Colonic mucosa (tissue), 4 donors: ENCODE measurements around the gene TBC1D21. TPM values are rescaled to one million over a fixed set of nuclear protein-coding genes. Genes with fewer than 3 reads are reported as not detected.

Experiments
- DNase-seq: peaks from one replicate; pipeline ENCODE4 v3.0.0-alpha.2; 2020
- H3K27ac ChIP-seq: fragments of 200-600 bp; one replicate; pipeline ENCODE4 v1.8.0; 2021
- H3K27me3 ChIP-seq: fragments of 200-600 bp; one replicate; pipeline ENCODE4 v1.8.0; 2021
- H3K36me3 ChIP-seq: fragments of 200-600 bp; one replicate; pipeline ENCODE4 v1.8.0; 2021
- H3K4me1 ChIP-seq: fragments of 200-600 bp; one replicate; pipeline ENCODE4 v1.8.0; 2021; ENCODE audit warnings: mild to moderate bottlenecking
- H3K4me3 ChIP-seq: fragments of 200-600 bp; one replicate; pipeline ENCODE4 v1.8.0; 2021
- H3K9ac ChIP-seq, 2 donors: one replicate each; pipeline ENCODE4 v1.7.0; 2013; ENCODE audit warnings: control low read depth in 2 of 2, low read depth in 2 of 2, low read length in 2 of 2
- H3K9me3 ChIP-seq: fragments of 200-600 bp; one replicate; pipeline ENCODE4 v1.8.0; 2021
- CTCF ChIP-seq: fragments of 200-600 bp; IDR thresholded peaks from one replicate; pipeline ENCODE4 v1.8.0; 2022; ENCODE audit warnings: antibody characterized with exemption, mild to moderate bottlenecking
- intact Hi-C: fragments of 100-400 bp; cut with DNase I; formaldehyde crosslinking; loops from one replicate; pipeline ENCODE4 v1.14.1; 2022
- total RNA-seq, 2 donors: library from RNA; stranded (reverse); fragmentation: NEBNext Ultra II Directional in 1 of 2; extraction: Animal tissue kit (Norgen Biotek cat#: 25700) in 1 of 2; gene quantifications; one replicate each; pipeline ENCODE4 v1.2.1, GENCODE V29; 2021
- donor health status: healthy.
- donor health status: DM: no; HTN: no; CAD: no.
- donor health status: DM: no; HTN: no; CAD: no.

The TBC1D21 gene
- total RNA-seq, 2 donors from 2014 or later = not detected

GRCh38 chr15:73930371-73930770, 57.0 kb downstream of the TBC1D21 start:
- H3K4me1 ChIP-seq = no peaks in the 10 kb centered on the region
- no peak for TF ChIP-seq CTCF
- intact Hi-C loops = no loop called here

GRCh38 chr15:73930790-73931281, 57.5 kb downstream of the TBC1D21 start:
- no peak for TF ChIP-seq CTCF
- no peaks in the 10 kb centered on the region for H3K36me3 ChIP-seq
- no peaks in the 10 kb centered on the region for H3K4me1 ChIP-seq
- peak overlapping the region; percentile 18 for H3K27ac ChIP-seq
- H3K27me3 ChIP-seq = no peaks in the 10 kb centered on the region
- intact Hi-C loops = no loop called here
- DNase-seq = no peak
- no peak overlapping the region for H3K9ac ChIP-seq
- no peaks in the 10 kb centered on the region for H3K9me3 ChIP-seq
- H3K4me3 ChIP-seq = no peak overlapping the region

More at GRCh38 chr15:73930371-73930770, 57.0 kb downstream of the TBC1D21 start:
- no peak overlapping the region for H3K9ac ChIP-seq
- H3K27me3 ChIP-seq = no peaks in the 10 kb centered on the region
- H3K27ac ChIP-seq = peak overlapping the region; percentile 18
- H3K4me3 ChIP-seq = no peak overlapping the region
- DNase-seq = no peak
- H3K36me3 ChIP-seq = no peaks in the 10 kb centered on the region
- H3K9me3 ChIP-seq = no peaks in the 10 kb centered on the region

GRCh38 chr15:73931441-73931840, 58.1 kb downstream of the TBC1D21 start:
- Histone ChIP-seq H3K4me3 (no peak overlapping the region), H3K9ac (no peak overlapping the region), H3K36me3 (no peaks in the 10 kb centered on the region), H3K27ac (no peak overlapping the region), H3K9me3 (no peaks in the 10 kb centered on the region), H3K4me1 (no peaks in the 10 kb centered on the region), H3K27me3 (no peaks in the 10 kb centered on the region)
- no peak for TF ChIP-seq CTCF
- no peak for DNase-seq
- intact Hi-C loops = no loop called here

DNA sequence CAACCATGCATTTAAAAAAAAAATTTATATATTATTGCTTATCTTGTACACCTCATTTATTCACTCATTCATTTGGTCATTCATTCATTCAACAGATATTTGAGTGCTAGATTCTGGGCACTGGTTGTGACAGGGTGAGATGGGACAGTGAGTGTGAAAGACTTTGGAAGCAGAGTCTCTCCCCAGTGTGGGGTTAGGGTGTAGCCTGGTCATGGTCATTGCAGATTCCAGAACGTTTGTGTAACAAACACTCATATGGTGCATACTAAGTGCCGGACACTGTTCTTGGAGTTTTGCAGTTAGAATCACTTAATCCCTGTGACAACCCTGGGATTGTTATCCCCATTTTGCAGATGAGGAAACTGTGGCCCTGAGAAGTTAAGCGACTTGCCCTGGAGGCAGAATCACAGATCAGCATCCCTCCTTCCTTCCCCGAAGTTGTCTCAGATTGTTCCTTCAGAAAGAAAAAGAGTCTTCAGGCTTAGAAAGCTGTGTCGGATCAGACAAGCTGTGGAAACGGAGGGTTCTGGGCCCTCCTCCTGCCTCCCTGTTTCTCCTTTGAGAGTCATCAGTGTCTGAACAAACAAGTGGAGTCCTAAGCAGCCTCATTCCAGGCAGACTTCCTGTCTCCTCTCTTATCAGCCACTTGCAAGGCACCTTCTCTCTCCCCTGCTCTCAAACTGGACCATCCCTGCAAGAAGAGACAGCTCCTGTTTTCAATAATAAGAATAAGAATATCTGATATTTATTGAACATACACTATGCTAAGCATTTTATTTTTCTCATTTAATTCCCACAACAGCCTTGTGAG, 59.2 kb downstream of the TBC1D21 start:
- H3K27ac ChIP-seq = no peak overlapping the region
- no peak for TF ChIP-seq CTCF
- intact Hi-C loops = no loop called here
- no peaks in the 10 kb centered on the region for H3K9me3 ChIP-seq
- H3K4me3 ChIP-seq = no peak overlapping the region
- DNase-seq = no peak
- no peaks in the 10 kb centered on the region for H3K4me1 ChIP-seq
- H3K9ac ChIP-seq = no peak overlapping the region
- H3K36me3 ChIP-seq = no peaks in the 10 kb centered on the region
- H3K27me3 ChIP-seq = no peaks in the 10 kb centered on the region

- H3K9ac ChIP-seq = no peak overlapping the region
- H3K9me3 ChIP-seq = no peaks in the 10 kb centered on the region
- H3K27ac ChIP-seq = no peak overlapping the region
- intact Hi-C loops = no loop called here
- H3K4me1 ChIP-seq = no peaks in the 10 kb centered on the region
- no peak for TF ChIP-seq CTCF
- H3K27me3 ChIP-seq = no peaks in the 10 kb centered on the region
- no peaks in the 10 kb centered on the region for H3K36me3 ChIP-seq
- no peak overlapping the region for H3K4me3 ChIP-seq
- DNase-seq = no peak
Observed at GRCh38 chr15:73934281-73934680, 60.9 kb downstream of the TBC1D21 start.
